ENCODE measurements around the gene GPC4.

The GPC4 gene

DNA sequence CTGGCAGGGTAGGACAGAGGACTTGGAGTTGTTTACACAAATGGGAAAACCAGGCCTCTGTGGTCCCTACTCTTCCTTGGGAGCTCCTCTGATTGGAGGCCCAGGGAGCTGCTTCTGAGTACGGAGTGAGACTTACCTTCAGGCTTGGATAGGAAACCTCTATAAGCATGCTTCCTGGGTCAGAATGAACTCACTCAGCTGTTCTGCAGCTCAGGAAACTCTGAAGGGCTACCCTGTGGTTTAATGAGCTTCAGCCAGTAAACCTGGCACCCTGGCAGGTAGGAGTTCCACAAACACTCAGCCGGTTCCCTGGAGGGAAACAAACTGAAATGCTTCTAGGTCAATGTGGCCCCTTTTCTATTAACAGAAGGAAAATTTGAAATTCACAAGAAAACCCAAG lies 146.1 kb downstream of the GPC4 start:
- ATAC-seq, result no peak
- TF ChIP-seq ESRRG (CRISPR knock-in tag; IDR thresholded peaks at IDR 0.05), result no peak
- TF ChIP-seq PATZ1 (CRISPR knock-in tag; IDR thresholded peaks at IDR 0.05; ENCODE audit: borderline replicate concordance), result no peak
- no peak for TF ChIP-seq GLIS3 (CRISPR knock-in tag; IDR thresholded peaks at IDR 0.05)
- TF ChIP-seq, protein P1, sequence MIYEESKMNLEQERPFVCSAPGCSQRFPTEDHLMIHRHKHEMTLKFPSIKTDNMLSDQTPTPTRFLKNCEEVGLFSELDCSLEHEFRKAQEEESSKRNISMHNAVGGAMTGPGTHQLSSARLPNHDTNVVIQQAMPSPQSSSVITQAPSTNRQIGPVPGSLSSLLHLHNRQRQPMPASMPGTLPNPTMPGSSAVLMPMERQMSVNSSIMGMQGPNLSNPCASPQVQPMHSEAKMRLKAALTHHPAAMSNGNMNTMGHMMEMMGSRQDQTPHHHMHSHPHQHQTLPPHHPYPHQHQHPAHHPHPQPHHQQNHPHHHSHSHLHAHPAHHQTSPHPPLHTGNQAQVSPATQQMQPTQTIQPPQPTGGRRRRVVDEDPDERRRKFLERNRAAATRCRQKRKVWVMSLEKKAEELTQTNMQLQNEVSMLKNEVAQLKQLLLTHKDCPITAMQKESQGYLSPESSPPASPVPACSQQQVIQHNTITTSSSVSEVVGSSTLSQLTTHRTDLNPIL (CRISPR knock-in tag; IDR thresholded peaks at IDR 0.05; ENCODE audit: low read depth), result no peak
- TF ChIP-seq, protein P2, sequence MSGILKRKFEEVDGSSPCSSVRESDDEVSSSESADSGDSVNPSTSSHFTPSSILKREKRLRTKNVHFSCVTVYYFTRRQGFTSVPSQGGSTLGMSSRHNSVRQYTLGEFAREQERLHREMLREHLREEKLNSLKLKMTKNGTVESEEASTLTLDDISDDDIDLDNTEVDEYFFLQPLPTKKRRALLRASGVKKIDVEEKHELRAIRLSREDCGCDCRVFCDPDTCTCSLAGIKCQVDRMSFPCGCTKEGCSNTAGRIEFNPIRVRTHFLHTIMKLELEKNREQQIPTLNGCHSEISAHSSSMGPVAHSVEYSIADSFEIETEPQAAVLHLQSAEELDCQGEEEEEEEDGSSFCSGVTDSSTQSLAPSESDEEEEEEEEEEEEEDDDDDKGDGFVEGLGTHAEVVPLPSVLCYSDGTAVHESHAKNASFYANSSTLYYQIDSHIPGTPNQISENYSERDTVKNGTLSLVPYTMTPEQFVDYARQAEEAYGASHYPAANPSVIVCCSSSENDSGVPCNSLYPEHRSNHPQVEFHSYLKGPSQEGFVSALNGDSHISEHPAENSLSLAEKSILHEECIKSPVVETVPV (CRISPR knock-in tag; IDR thresholded peaks at IDR 0.05), result no peak
- no peak for TF ChIP-seq ISL1 (CRISPR knock-in tag; IDR thresholded peaks at IDR 0.05)
- no peak for TF ChIP-seq ZFP3 (CRISPR knock-in tag; IDR thresholded peaks at IDR 0.05)
- no peak for TF ChIP-seq ZNF70 (CRISPR knock-in tag; IDR thresholded peaks at IDR 0.05)
- no peak for TF ChIP-seq BACH2 (CRISPR knock-in tag; IDR thresholded peaks at IDR 0.05; ENCODE audit: borderline replicate concordance)

GRCh38 chrX:133267621-133268020 lies 147.7 kb downstream of the GPC4 start:
- TF ChIP-seq PATZ1 (CRISPR knock-in tag; IDR thresholded peaks at IDR 0.05; ENCODE audit: borderline replicate concordance) (no peak), ZFP3 (CRISPR knock-in tag; IDR thresholded peaks at IDR 0.05) (no peak), POU6F1 (CRISPR knock-in tag; IDR thresholded peaks at IDR 0.05; ENCODE audit: borderline replicate concordance, low read depth) (no peak), TCF4 (CRISPR knock-in tag; IDR thresholded peaks at IDR 0.05; ENCODE audit: borderline replicate concordance) (no peak), CSDC2 (CRISPR knock-in tag; IDR thresholded peaks at IDR 0.05) (no peak)
- TF ChIP-seq, protein P3, sequence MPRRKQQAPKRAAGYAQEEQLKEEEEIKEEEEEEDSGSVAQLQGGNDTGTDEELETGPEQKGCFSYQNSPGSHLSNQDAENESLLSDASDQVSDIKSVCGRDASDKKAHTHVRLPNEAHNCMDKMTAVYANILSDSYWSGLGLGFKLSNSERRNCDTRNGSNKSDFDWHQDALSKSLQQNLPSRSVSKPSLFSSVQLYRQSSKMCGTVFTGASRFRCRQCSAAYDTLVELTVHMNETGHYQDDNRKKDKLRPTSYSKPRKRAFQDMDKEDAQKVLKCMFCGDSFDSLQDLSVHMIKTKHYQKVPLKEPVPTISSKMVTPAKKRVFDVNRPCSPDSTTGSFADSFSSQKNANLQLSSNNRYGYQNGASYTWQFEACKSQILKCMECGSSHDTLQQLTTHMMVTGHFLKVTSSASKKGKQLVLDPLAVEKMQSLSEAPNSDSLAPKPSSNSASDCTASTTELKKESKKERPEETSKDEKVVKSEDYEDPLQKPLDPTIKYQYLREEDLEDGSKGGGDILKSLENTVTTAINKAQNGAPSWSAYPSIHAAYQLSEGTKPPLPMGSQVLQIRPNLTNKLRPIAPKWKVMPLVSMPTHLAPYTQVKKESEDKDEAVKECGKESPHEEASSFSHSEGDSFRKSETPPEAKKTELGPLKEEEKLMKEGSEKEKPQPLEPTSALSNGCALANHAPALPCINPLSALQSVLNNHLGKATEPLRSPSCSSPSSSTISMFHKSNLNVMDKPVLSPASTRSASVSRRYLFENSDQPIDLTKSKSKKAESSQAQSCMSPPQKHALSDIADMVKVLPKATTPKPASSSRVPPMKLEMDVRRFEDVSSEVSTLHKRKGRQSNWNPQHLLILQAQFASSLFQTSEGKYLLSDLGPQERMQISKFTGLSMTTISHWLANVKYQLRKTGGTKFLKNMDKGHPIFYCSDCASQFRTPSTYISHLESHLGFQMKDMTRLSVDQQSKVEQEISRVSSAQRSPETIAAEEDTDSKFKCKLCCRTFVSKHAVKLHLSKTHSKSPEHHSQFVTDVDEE (CRISPR knock-in tag; IDR thresholded peaks at IDR 0.05), result no peak
- no peak for ATAC-seq

GRCh38 chrX:133265331-133265730 lies 150.0 kb downstream of the GPC4 start:
- no peak for ATAC-seq
- TF ChIP-seq, protein P3 (CRISPR knock-in tag; IDR thresholded peaks at IDR 0.05), result no peak
- TF ChIP-seq ISL1 (CRISPR knock-in tag; IDR thresholded peaks at IDR 0.05) (no peak), TCF4 (CRISPR knock-in tag; IDR thresholded peaks at IDR 0.05; ENCODE audit: borderline replicate concordance) (no peak), ZNF565 (CRISPR knock-in tag; conservative IDR thresholded peaks at IDR 0.05; ENCODE audit: low read depth) (no peak), GLIS3 (CRISPR knock-in tag; IDR thresholded peaks at IDR 0.05) (no peak)
